ENCODE data around the gene BCKDHB. TPM values are rescaled to one million over a fixed set of nuclear protein-coding genes. Genes with fewer than 3 reads are reported as not detected.

Gene BCKDHB
- polyA plus RNA-seq, 4 donors = 13.0 to 27.0 (median 14.8) TPM

DNA sequence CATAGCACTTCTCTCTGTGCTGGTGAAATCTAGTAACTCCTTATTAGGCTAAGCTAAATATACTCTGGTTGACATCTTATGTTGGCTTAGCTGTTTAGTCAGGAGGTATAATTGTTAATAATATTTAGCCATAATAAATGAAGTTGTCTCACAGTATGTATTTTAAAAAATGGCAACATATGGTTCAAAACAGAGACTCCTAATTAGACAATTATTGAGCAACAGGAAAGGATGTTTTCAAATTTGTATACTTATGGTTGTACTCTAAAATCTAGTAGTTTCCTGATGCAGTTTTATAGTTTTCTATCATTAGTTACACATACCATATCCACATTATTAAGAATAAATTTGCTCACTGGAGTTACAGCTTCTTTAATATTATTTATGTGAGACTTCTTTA lies 150.2 kb downstream of the BCKDHB start:
- no peaks in the 10 kb centered on the region for H3K36me3 ChIP-seq (ENCODE audit: control insufficient read depth in 3 of 3, insufficient read depth in 2 of 3, low read depth in 1 of 3, low read length in 3 of 3)
- no peak overlapping the region for H3K4me3 ChIP-seq (ENCODE audit: low read depth in 1 of 3, low read length in 3 of 3)
- H3K4me1 ChIP-seq (ENCODE audit: control insufficient read depth in 3 of 3, insufficient read depth in 2 of 3, low read depth in 1 of 3, low read length in 2 of 3) = peaks cover 0 to 7% (median 0%) of the 10 kb centered on the region in 3 donors
- DNase-seq = no peak
- no peaks in the 10 kb centered on the region for H3K9me3 ChIP-seq (ENCODE audit: control insufficient read depth in 2 of 2, insufficient read depth in 1 of 2, low read depth in 1 of 2, low read length in 1 of 2)
- no peaks in the 10 kb centered on the region for H3K27me3 ChIP-seq (ENCODE audit: control insufficient read depth in 3 of 3, insufficient read depth in 3 of 3, low read length in 3 of 3)
- no peak for FAIRE-seq
- H3K27ac ChIP-seq (ENCODE audit: low read depth in 1 of 3, low read length in 2 of 3) = no peak overlapping the region

DNA sequence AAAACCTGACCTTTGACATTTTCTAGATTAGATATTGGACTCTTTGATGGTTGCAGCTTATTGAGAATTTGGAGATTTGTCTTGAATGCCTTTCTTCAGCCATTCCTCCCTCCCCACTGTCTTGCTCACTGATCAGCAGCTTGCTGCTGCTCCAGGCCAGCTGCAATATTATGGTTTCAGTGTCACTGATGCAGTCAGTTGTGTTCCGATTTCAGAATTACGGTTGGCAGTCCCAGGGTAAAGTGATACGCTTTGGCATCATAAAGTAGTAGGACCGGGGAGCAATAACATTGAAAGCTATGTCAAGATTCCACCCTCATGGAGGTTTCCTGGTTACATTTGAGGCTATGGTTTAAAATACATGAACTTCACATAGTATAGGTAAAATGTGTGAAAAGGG lies 152.6 kb downstream of the BCKDHB start:
- H3K36me3 ChIP-seq (ENCODE audit: control insufficient read depth in 3 of 3, insufficient read depth in 2 of 3, low read depth in 1 of 3, low read length in 3 of 3) = no peaks in the 10 kb centered on the region
- no peak for FAIRE-seq
- no peaks in the 10 kb centered on the region for H3K27me3 ChIP-seq (ENCODE audit: control insufficient read depth in 3 of 3, insufficient read depth in 3 of 3, low read length in 3 of 3)
- no peak overlapping the region for H3K27ac ChIP-seq (ENCODE audit: low read depth in 1 of 3, low read length in 2 of 3)
- H3K9me3 ChIP-seq (ENCODE audit: control insufficient read depth in 2 of 2, insufficient read depth in 1 of 2, low read depth in 1 of 2, low read length in 1 of 2) = no peaks in the 10 kb centered on the region
- DNase-seq = no peak
- H3K4me3 ChIP-seq (ENCODE audit: low read depth in 1 of 3, low read length in 3 of 3) = no peak overlapping the region
- WGBS, 3 donors = 96 to 98% (median 97%) methylated on average over 4 of the region's 4 CpGs
- peaks cover 0 to 7% (median 0%) of the 10 kb centered on the region in 3 donors for H3K4me1 ChIP-seq (ENCODE audit: control insufficient read depth in 3 of 3, insufficient read depth in 2 of 3, low read depth in 1 of 3, low read length in 2 of 3)

DNA sequence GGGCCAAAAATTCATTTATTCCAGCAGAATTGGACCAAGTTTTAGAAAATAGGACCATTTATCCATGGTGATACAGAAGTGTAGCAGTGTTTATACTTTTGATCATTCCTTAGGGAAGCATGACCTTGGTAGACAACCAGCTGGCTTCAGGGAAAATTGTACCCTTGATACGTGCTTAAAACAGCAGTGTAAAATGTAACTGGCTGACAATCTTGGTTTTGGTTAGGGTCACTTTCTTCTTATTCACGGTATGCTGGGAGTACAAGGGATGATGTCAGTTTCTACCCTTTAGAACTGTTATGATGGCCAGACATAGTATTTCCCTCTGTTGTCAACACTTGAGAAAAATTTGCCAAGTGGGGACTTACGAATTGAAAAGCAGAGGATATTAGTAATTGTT lies 157.1 kb downstream of the BCKDHB start:
- H3K4me3 ChIP-seq (ENCODE audit: low read depth in 1 of 3, low read length in 3 of 3) = no peak overlapping the region
- no peaks in the 10 kb centered on the region for H3K27me3 ChIP-seq (ENCODE audit: control insufficient read depth in 3 of 3, insufficient read depth in 3 of 3, low read length in 3 of 3)
- H3K4me1 ChIP-seq (ENCODE audit: control insufficient read depth in 3 of 3, insufficient read depth in 2 of 3, low read depth in 1 of 3, low read length in 2 of 3) = no peaks in the 10 kb centered on the region
- DNase-seq (no peak), FAIRE-seq (no peak)
- no peaks in the 10 kb centered on the region for H3K9me3 ChIP-seq (ENCODE audit: control insufficient read depth in 2 of 2, insufficient read depth in 1 of 2, low read depth in 1 of 2, low read length in 1 of 2)
- 81 to 90% (median 85%) methylated on average over 3 of the region's 3 CpGs for WGBS, 3 donors
- no peak overlapping the region for H3K27ac ChIP-seq (ENCODE audit: low read depth in 1 of 3, low read length in 2 of 3)
- H3K36me3 ChIP-seq (ENCODE audit: control insufficient read depth in 3 of 3, insufficient read depth in 2 of 3, low read depth in 1 of 3, low read length in 3 of 3) = no peaks in the 10 kb centered on the region

GRCh38 chr6:80268865-80269730 lies 162.6 kb downstream of the BCKDHB start:
- no peak for FAIRE-seq

GRCh38 chr6:80271074-80271473 lies 164.6 kb downstream of the BCKDHB start:
- no peaks in the 10 kb centered on the region for H3K9me3 ChIP-seq (ENCODE audit: control insufficient read depth in 2 of 2, insufficient read depth in 1 of 2, low read depth in 1 of 2, low read length in 1 of 2)
- H3K4me1 ChIP-seq (ENCODE audit: control insufficient read depth in 3 of 3, insufficient read depth in 2 of 3, low read depth in 1 of 3, low read length in 2 of 3) = no peaks in the 10 kb centered on the region
- 96 to 97% (median 97%) methylated on average over 2 of the region's 2 CpGs for WGBS, 3 donors
- no peak overlapping the region for H3K27ac ChIP-seq (ENCODE audit: low read depth in 1 of 3, low read length in 2 of 3)
- no peaks in the 10 kb centered on the region for H3K36me3 ChIP-seq (ENCODE audit: control insufficient read depth in 3 of 3, insufficient read depth in 2 of 3, low read depth in 1 of 3, low read length in 3 of 3)
- FAIRE-seq (no peak), DNase-seq (no peak)
- H3K27me3 ChIP-seq (ENCODE audit: control insufficient read depth in 3 of 3, insufficient read depth in 3 of 3, low read length in 3 of 3) = no peaks in the 10 kb centered on the region
- no peak overlapping the region for H3K4me3 ChIP-seq (ENCODE audit: low read depth in 1 of 3, low read length in 3 of 3)

More at GRCh38 chr6:80268865-80269730, 162.6 kb downstream of the BCKDHB start:
- 82 to 89% (median 88%) methylated on average over 10 of the region's 10 CpGs for whole genome bisulfite sequencing, 3 donors
- no peaks in the 10 kb centered on the region for H3K27me3 ChIP-seq (ENCODE audit: control insufficient read depth in 3 of 3, insufficient read depth in 3 of 3, low read length in 3 of 3)
- H3K4me3 ChIP-seq (ENCODE audit: low read depth in 1 of 3, low read length in 3 of 3) = no peak overlapping the region
- H3K27ac ChIP-seq (ENCODE audit: low read depth in 1 of 3, low read length in 2 of 3) = no peak overlapping the region
- H3K36me3 ChIP-seq (ENCODE audit: control insufficient read depth in 3 of 3, insufficient read depth in 2 of 3, low read depth in 1 of 3, low read length in 3 of 3) = no peaks in the 10 kb centered on the region
- H3K9me3 ChIP-seq (ENCODE audit: control insufficient read depth in 2 of 2, insufficient read depth in 1 of 2, low read depth in 1 of 2, low read length in 1 of 2) = no peaks in the 10 kb centered on the region
- H3K4me1 ChIP-seq (ENCODE audit: control insufficient read depth in 3 of 3, insufficient read depth in 2 of 3, low read depth in 1 of 3, low read length in 2 of 3) = no peaks in the 10 kb centered on the region
- no peak for DNase-seq

DNA sequence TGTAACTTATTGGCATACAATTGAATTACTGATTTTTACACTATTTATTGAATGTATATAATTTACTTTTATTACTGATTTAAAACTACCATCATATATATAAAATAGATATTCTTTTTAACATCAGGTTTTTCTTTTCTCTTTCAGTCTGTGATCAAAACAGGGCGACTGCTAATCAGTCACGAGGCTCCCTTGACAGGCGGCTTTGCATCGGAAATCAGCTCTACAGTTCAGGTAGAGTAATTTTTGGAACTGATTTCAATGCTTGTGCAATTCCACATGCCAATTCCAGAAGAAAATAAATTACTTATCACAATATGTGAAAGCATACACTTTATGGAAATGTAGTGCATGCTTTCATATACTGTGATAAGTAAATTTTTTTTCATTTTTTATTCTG lies 166.5 kb downstream of the BCKDHB start:
- Histone ChIP-seq H3K27me3 (ENCODE audit: control insufficient read depth in 3 of 3, insufficient read depth in 3 of 3, low read length in 3 of 3) (no peaks in the 10 kb centered on the region), H3K9me3 (ENCODE audit: control insufficient read depth in 2 of 2, insufficient read depth in 1 of 2, low read depth in 1 of 2, low read length in 1 of 2) (no peaks in the 10 kb centered on the region), H3K27ac (ENCODE audit: low read depth in 1 of 3, low read length in 2 of 3) (no peak overlapping the region), H3K4me3 (ENCODE audit: low read depth in 1 of 3, low read length in 3 of 3) (no peak overlapping the region), H3K4me1 (ENCODE audit: control insufficient read depth in 3 of 3, insufficient read depth in 2 of 3, low read depth in 1 of 3, low read length in 2 of 3) (no peaks in the 10 kb centered on the region), H3K36me3 (ENCODE audit: control insufficient read depth in 3 of 3, insufficient read depth in 2 of 3, low read depth in 1 of 3, low read length in 3 of 3) (no peaks in the 10 kb centered on the region)
- DNase-seq = no peak
- whole genome bisulfite sequencing, 3 donors = 95 to 96% (median 95%) methylated on average over 4 of the region's 4 CpGs
- FAIRE-seq = no peak

DNA sequence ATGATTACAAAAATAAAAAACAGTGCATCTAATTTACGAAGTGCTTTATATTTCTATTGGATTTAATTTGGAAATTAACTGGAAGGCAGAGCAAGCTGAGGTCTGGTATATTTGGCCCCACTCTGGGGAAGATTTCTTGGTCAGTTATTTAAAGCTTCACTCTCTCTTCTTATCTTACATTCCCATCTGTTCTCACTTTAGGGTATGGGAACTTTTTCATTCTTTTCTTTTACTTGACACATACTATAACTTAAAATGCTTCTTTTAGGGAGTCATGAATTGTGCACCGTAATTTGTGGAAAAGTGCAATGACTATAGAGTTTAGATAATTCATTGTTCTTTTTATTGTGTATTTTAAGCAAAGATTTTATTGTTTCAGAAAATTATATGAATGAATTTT lies 170.4 kb downstream of the BCKDHB start:
- 92 to 98% (median 95%) methylated on average over 2 of the region's 2 CpGs for WGBS, 3 donors
- H3K27ac ChIP-seq (ENCODE audit: low read depth in 1 of 3, low read length in 2 of 3) = no peak overlapping the region
- FAIRE-seq = no peak
- H3K4me1 ChIP-seq (ENCODE audit: control insufficient read depth in 3 of 3, insufficient read depth in 2 of 3, low read depth in 1 of 3, low read length in 2 of 3) = no peaks in the 10 kb centered on the region
- H3K4me3 ChIP-seq (ENCODE audit: low read depth in 1 of 3, low read length in 3 of 3) = no peak overlapping the region
- no peaks in the 10 kb centered on the region for H3K27me3 ChIP-seq (ENCODE audit: control insufficient read depth in 3 of 3, insufficient read depth in 3 of 3, low read length in 3 of 3)
- no peaks in the 10 kb centered on the region for H3K9me3 ChIP-seq (ENCODE audit: control insufficient read depth in 2 of 2, insufficient read depth in 1 of 2, low read depth in 1 of 2, low read length in 1 of 2)
- no peaks in the 10 kb centered on the region for H3K36me3 ChIP-seq (ENCODE audit: control insufficient read depth in 3 of 3, insufficient read depth in 2 of 3, low read depth in 1 of 3, low read length in 3 of 3)
- no peak for DNase-seq

GRCh38 chr6:80277501-80277900 lies 171.0 kb downstream of the BCKDHB start:
- WGBS, 3 donors = 90 to 98% (median 98%) methylated on average over 1 of the region's 1 CpG
- no peak for DNase-seq
- Histone ChIP-seq H3K27me3 (ENCODE audit: control insufficient read depth in 3 of 3, insufficient read depth in 3 of 3, low read length in 3 of 3) (no peaks in the 10 kb centered on the region), H3K4me3 (ENCODE audit: low read depth in 1 of 3, low read length in 3 of 3) (no peak overlapping the region), H3K9me3 (ENCODE audit: control insufficient read depth in 2 of 2, insufficient read depth in 1 of 2, low read depth in 1 of 2, low read length in 1 of 2) (no peaks in the 10 kb centered on the region), H3K4me1 (ENCODE audit: control insufficient read depth in 3 of 3, insufficient read depth in 2 of 3, low read depth in 1 of 3, low read length in 2 of 3) (no peaks in the 10 kb centered on the region), H3K36me3 (ENCODE audit: control insufficient read depth in 3 of 3, insufficient read depth in 2 of 3, low read depth in 1 of 3, low read length in 3 of 3) (no peaks in the 10 kb centered on the region), H3K27ac (ENCODE audit: low read depth in 1 of 3, low read length in 2 of 3) (no peak overlapping the region)
- no peak for FAIRE-seq
